GM12891 (cell line): ENCODE data around the gene LRRC49.

ENCODE experiments used
- DNase-seq: peaks from one replicate; pipeline ENCODE4 v3.0.0; 2011; ENCODE audit warnings: low spot score; ENCODE audit not compliant: insufficient read length
- FAIRE-seq: peaks from 2 replicates; lab custom pipeline; 2011; peaks lifted over from hg19 to GRCh38; lab: Jason Lieb, UNC
- PAX5 ChIP-seq: IDR thresholded peaks from 2 replicates; pipeline ENCODE4 v1.6.1; 2011; ENCODE audit warnings: low read length, moderate library complexity, mild to moderate bottlenecking; ENCODE audit not compliant: insufficient read depth, severe bottlenecking
- POLR2A ChIP-seq: IDR thresholded peaks from 2 replicates; pipeline ENCODE4 v1.6.1; 2011; ENCODE audit warnings: low read depth, low read length, control low read depth
- POLR2AphosphoS5 ChIP-seq: IDR thresholded peaks from 2 replicates; pipeline ENCODE4 v1.6.1; 2011; ENCODE audit warnings: low read depth, low read length, control low read depth
- POU2F2 ChIP-seq: IDR thresholded peaks from 2 replicates; pipeline ENCODE4 v1.6.1; 2011; ENCODE audit warnings: low read depth, mild to moderate bottlenecking, control low read depth, low read length, moderate library complexity
- SPI1 ChIP-seq: IDR thresholded peaks from 2 replicates; pipeline ENCODE4 v1.6.1; 2011; ENCODE audit warnings: low read depth, low read length, control low read depth
- TAF1 ChIP-seq: IDR thresholded peaks from 2 replicates; pipeline ENCODE4 v1.6.1; 2011; ENCODE audit warnings: low read depth, low read length, control low read depth

The LRRC49 gene

DNA sequence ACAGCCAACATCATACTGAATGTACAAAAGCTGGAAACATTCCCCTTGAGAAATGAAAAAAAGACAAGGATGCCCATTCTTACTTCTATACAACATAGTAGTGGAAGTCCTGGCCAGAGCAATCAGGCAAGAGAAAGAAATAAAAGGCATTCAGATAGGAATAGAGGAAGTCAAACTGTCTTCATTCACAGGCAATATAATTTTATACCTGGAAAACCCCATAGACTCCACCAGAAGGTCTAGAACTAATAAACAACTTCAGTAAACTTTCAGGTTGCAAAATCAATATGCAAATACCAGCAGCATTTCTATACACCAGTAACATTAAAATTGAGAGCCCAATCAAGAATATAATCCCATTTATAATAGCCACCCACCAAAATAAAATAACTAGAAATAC, 195.5 kb downstream of the LRRC49 start:
- TF ChIP-seq TAF1 (no peak), PAX5 (no peak), SPI1 (no peak), POU2F2 (no peak), POLR2A (no peak), POLR2AphosphoS5 (no peak)
- DNase-seq = no peak
- FAIRE-seq = no peak

DNA sequence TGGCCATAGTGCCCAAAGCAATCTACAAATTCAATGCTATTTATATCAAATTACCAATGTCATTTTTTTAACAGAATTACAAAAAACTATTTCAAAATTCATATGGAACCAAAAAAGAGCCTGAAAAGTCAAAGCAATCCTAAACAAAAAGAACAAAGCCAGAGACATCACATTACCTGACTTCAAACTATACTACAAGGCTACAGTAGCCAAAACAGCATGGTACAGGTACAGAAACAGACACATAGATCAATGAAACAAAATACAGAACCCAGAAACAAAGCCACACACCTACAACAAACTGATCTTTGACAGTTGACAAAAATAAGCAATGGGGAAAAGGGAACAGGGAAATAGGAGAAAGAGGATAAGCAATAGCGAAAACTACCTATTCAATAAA, 196.1 kb downstream of the LRRC49 start:
- FAIRE-seq (no peak), DNase-seq (no peak)
- TF ChIP-seq POLR2A (no peak), TAF1 (no peak), POLR2AphosphoS5 (no peak), PAX5 (no peak), POU2F2 (no peak), SPI1 (no peak)

GRCh38 chr15:71089801-71090200, 197.2 kb downstream of the LRRC49 start:
- FAIRE-seq (no peak), DNase-seq (no peak)
- TF ChIP-seq POLR2AphosphoS5 (no peak), TAF1 (no peak), PAX5 (no peak), POLR2A (no peak), POU2F2 (no peak), SPI1 (no peak)

GRCh38 chr15:71091601-71092000, 199.0 kb downstream of the LRRC49 start:
- no peak for TF ChIP-seq POU2F2
- TF ChIP-seq POLR2AphosphoS5 = no peak
- TF ChIP-seq PAX5 = no peak
- no peak for TF ChIP-seq TAF1
- TF ChIP-seq SPI1 = no peak
- TF ChIP-seq POLR2A = no peak
- no peak for FAIRE-seq

DNA sequence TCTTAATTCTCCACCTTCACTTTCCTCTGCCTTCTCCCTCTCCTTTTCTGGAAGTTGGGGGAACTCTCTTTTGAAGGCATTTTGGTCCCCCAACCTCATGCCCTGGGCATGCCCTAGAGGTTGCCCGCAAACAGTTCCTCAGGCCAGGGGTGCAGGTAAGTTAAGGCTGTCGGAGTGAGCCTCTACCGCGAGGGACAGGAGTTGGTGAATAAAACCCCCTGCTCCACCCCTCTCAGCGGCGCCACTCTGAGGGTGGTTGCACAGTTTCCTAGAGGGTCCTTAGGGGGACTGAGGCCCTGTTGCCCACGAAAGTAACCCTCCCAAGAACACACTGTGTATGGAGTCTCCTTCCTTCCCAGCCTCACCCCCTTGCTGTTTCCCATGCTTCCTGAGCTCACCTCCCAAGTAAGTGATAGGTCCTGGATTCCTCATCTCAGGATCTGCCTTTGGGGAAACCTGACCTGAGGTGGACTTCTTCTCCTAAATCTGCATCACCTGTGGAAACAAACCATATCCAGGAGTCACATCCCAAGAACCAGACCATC, 199.5 kb downstream of the LRRC49 start:
- TF ChIP-seq SPI1 = no peak
- no peak for TF ChIP-seq POLR2A
- TF ChIP-seq POLR2AphosphoS5 = no peak
- no peak for TF ChIP-seq TAF1
- no peak for DNase-seq
- FAIRE-seq = no peak

More at GRCh38 chr15:71091601-71092000, 199.0 kb downstream of the LRRC49 start:
- no peak for DNase-seq

DNA sequence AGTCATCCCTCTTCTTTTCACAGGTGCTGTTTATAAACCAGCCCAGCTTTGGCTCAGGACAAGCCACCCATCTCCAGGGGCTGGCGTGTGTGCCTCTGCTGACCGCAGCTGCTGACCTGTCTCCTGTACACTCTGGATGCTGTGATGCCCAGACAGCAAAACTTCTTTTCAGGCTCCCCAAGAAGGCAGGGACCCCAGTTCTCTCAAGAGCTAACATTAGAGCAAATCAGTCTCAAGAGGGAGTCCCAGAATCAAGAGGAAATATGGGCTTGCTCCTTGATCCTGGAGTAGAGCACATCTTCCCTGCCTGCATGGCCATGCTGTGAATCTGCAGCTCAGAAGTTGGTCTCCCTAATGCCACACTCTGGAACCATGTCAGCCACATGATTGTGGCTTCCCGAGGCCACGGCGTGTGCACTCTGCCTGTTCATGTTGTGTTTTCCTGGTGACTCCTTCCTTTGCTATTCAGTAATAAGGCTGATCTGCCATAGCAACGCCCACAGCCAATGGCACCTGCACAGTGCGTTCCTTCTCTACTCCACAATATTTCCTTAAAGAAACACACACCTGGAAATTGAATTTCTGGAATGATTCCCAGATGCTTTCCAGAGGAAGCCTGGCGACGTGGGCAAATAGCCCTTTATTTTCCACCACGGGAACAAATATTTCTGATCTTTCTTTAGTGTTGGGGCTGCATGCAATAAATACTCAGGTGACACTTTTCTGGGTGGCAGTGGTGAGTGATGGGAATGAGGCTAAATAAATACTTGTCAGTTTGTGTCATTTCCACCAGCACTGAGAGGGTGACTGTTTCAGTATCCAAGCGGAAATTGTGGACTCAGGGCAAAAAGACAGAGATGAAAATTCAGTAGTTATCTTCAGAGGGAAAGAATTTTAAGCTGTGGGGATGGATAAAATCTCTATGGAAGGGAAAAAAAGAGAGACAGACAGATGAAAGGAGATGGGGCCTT, 200.7 kb downstream of the LRRC49 start:
- TF ChIP-seq SPI1 = no peak
- no peak for TF ChIP-seq POU2F2
- no peak for TF ChIP-seq PAX5
- no peak for TF ChIP-seq POLR2A
- no peak for TF ChIP-seq TAF1
- no peak for TF ChIP-seq POLR2AphosphoS5
- DNase-seq = no peak
- FAIRE-seq = no peak

GRCh38 chr15:71094137-71094536, 201.5 kb downstream of the LRRC49 start:
- TF ChIP-seq TAF1 = no peak
- no peak for TF ChIP-seq POLR2A
- TF ChIP-seq PAX5 = no peak
- no peak for TF ChIP-seq POLR2AphosphoS5
- TF ChIP-seq SPI1 = no peak
- FAIRE-seq = no peak
- DNase-seq = no peak

- TF ChIP-seq POLR2AphosphoS5 (no peak), PAX5 (no peak), POLR2A (no peak), TAF1 (no peak), POU2F2 (no peak), SPI1 (no peak)
- FAIRE-seq (no peak), DNase-seq (no peak)
These were observed 204.1 kb downstream of the LRRC49 start for GRCh38 chr15:71096676-71097075.

DNA sequence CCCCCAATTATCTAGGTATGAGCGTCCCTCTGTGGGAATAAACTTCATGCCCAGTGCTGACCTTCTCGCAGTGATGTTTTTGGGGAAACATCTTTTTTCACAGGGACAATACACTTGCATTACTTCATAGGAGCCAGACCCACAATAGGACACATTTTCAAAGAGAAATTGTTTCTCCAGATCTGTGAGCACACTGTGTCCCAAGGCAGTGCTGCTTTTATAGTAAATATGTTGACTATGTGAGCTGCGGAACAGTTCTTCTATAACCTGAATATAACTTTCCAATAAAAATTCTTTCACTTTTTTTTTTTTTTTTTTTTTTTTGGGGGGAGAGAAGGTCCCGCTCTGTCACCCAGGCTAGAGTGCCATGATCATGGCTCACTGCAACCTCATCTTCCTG, 205.3 kb downstream of the LRRC49 start:
- DNase-seq = no peak
- no peak for TF ChIP-seq SPI1
- FAIRE-seq = no peak
